ENCODE data around the gene ZDHHC20.

GRCh38 chr13:21326155-21327031 lies 132.7 kb downstream of the ZDHHC20 start:
- TF ChIP-seq CTCF (IDR thresholded peaks at IDR 0.05) (no peak), EP300 (IDR thresholded peaks at IDR 0.05) (no peak), POLR2AphosphoS5 (IDR thresholded peaks at IDR 0.05) (no peak)
